ENCODE measurements around the gene ENTPD2.
"Not testable (repeated sequence)": the region's sequence is repeated elsewhere in the genome, so short reads cannot be mapped to it uniquely, and the experiment has no call there.

ENTPD2 gene

DNA sequence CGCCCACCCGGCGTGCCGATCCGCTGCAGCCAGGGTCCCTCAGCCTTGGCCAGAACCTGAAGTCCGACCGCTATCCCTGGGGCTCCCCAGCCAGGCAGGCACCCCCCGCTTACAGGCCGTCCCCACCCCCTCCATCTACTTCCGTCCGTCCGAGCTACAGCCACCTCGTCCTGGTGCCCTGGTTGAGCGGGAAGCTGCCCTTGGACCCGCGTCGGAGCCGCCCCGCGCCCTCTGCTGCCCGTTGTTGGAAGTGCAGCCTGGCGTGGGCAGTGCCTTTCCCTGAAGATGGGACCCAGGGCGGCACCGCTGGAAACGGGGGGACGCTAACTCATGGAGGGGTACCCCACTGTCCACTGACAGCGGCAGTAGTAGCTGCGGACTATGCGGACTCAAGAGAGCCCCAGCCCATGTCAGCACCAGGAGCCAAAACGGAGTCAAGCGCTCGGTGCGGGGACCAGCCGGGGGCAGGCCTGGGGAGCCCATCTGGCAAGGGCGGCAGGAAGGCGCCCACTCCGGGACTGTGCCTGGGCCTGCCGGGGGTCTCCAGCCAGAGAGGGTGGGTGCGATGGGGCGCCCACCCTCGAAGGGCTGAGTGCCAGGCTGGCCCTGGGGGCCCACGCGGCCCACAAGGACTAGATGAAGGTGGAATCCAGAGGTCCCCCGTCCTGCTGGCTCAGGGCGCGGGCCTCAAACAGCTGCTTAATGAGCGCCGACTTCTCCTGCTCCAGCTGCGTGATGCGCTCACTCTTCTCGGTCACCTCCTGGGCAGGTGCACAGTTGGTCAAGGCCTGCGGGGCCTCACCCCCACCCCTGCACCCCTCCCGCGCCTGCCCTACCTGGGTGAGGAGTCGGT, 10.4 kb upstream of the ENTPD2 start (continued):
- TF ChIP-seq ZNF2 (tag by site-specific recombination; IDR thresholded peaks at IDR 0.05) (peak; percentile 86; the same call in 1 of the 2 replicates), ZEB2 (tag by site-specific recombination; IDR thresholded peaks at IDR 0.05) (0 out of 2 replicates have a peak, but pooled peaks have one; percentile 32), ZBTB17 (tag by site-specific recombination; IDR thresholded peaks at IDR 0.05) (0 out of 2 replicates have a peak, but pooled peaks have one; percentile 22), ZNF366 (tag by site-specific recombination; conservative IDR thresholded peaks at IDR 0.05) (no peak), SP2 (tag by site-specific recombination; IDR thresholded peaks at IDR 0.05) (peak; percentile 41; the same call in 1 of the 2 replicates)
- TF ChIP-seq, protein P1, sequence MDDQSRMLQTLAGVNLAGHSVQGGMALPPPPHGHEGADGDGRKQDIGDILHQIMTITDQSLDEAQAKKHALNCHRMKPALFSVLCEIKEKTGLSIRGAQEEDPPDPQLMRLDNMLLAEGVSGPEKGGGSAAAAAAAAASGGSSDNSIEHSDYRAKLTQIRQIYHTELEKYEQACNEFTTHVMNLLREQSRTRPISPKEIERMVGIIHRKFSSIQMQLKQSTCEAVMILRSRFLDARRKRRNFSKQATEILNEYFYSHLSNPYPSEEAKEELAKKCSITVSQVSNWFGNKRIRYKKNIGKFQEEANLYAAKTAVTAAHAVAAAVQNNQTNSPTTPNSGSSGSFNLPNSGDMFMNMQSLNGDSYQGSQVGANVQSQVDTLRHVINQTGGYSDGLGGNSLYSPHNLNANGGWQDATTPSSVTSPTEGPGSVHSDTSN (CRISPR knock-in tag; IDR thresholded peaks at IDR 0.05), result peak; percentile 64; the same call in 1 of the 2 replicates
- TF ChIP-seq, protein P2, sequence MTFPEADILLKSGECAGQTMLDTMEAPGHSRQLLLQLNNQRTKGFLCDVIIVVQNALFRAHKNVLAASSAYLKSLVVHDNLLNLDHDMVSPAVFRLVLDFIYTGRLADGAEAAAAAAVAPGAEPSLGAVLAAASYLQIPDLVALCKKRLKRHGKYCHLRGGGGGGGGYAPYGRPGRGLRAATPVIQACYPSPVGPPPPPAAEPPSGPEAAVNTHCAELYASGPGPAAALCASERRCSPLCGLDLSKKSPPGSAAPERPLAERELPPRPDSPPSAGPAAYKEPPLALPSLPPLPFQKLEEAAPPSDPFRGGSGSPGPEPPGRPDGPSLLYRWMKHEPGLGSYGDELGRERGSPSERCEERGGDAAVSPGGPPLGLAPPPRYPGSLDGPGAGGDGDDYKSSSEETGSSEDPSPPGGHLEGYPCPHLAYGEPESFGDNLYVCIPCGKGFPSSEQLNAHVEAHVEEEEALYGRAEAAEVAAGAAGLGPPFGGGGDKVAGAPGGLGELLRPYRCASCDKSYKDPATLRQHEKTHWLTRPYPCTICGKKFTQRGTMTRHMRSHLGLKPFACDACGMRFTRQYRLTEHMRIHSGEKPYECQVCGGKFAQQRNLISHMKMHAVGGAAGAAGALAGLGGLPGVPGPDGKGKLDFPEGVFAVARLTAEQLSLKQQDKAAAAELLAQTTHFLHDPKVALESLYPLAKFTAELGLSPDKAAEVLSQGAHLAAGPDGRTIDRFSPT (tag by site-specific recombination; IDR thresholded peaks at IDR 0.05), result peak; percentile 85

DNA sequence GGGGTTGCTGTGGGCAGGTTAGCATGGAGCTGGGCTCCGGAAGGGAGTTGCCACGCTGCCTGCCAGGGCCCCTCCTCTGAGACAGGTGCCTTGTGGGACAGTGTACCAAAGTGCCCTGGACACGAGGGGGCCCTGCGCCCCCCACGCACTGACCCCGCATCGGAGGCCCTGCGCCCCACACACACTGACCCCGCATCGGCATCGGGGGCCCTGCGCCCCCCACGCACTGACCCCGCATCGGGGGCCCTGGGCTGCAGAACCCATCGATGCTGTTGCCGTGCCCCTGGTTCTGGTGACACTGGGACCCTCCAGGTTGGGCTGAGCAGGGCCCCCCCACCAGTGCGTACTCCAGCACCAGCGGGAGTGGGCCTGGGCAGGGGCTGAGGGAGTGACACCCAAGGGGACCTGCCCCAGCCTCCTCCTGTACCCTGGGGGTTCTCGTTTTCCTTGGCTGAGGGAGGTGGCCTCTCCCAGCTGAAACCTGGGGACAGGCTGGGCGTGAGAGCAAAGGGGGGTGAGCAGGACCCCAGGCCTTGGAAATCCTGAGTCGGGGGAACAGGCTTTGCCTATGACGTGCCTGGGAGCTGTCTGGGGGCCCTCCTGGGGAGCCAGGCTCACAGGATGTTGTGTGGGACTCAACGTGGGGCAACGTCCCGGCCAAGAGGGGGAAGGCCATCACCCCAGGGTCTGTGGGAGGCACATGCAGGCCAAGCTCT, 9.6 kb upstream of the ENTPD2 start:
- Histone ChIP-seq H3K36me3 (ENCODE audit: control insufficient read depth in 2 of 2, insufficient read depth in 1 of 2, low read length in 2 of 2) (peaks cover 0 to 17% of the 10 kb centered on the region in 2 experiments; a peak in 1 of 3 replicates), H3K27ac (ENCODE audit: extremely low read depth, low read depth, low read length) (no peak overlapping the region), H3K4me3 (ENCODE audit: low read depth, low read length) (no peak overlapping the region), H3K9me3 (ENCODE audit: control insufficient read depth, insufficient read depth, low read depth, low read length) (no peaks in the 10 kb centered on the region), H3K4me1 (ENCODE audit: control insufficient read depth, insufficient read depth, low read length) (no peaks in the 10 kb centered on the region)
- ChIA-PET POLR2A (interaction anchor here (1.2 to 1.5 kb wide), 7 partner anchors 14 to 263 kb away, joined by 3 to 9 read pairs (median 5); partner anchors contain the start of genes MAN1B1, NPDC1, TUBB4B and UAP1L1), CTCF (interaction anchor here (0.5 to 11.3 kb wide), 26 partner anchors 7 to 338 kb away, joined by 3 to 237 read pairs (median 4); partner anchors contain the start of genes ABCA2, ENTPD2, MAN1B1 and NPDC1)
- TF ChIP-seq GLIS1 (tag by site-specific recombination; IDR thresholded peaks at IDR 0.05) (peak; percentile 30; the same call in 1 of the 2 replicates), PRDM1 (tag by site-specific recombination; IDR thresholded peaks at IDR 0.05) (no peak)

DNA sequence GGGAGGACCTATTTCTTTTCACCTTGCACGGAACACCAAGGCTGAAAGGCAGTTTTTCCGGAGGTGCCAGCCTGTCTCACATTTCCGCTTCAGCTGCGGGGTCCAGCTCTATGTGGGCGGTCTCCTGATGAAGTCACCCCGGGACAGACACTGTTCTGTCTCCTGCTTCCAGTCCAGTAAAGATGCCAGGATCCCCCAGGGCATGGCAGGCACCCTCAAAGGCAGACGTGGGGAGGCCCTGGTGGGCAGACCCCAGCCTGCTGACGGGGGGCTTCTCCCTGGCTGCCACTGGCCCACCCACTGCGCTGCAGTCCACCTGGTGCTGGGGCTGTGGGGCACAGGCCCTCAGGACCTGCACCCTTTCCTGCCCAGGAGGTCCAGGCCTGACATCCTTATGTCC, 8.9 kb upstream of the ENTPD2 start:
- not testable (repeated sequence) for H3K4me3 ChIP-seq (ENCODE audit: low read depth, low read length); H3K4me1 ChIP-seq (ENCODE audit: control insufficient read depth, insufficient read depth, low read length); H3K27ac ChIP-seq (ENCODE audit: extremely low read depth, low read depth, low read length); H3K9me3 ChIP-seq (ENCODE audit: control insufficient read depth, insufficient read depth, low read depth, low read length)
- peaks cover 0 to 17% of the 10 kb centered on the region in 2 experiments; a peak in 1 of 3 replicates for H3K36me3 ChIP-seq (ENCODE audit: control insufficient read depth in 2 of 2, insufficient read depth in 1 of 2, low read length in 2 of 2)
- CTCF ChIA-PET, result interaction anchor here (0.6 to 11.3 kb wide), 6 partner anchors 6 to 297 kb away, joined by 3 to 237 read pairs (median 49); partner anchors contain the start of genes ABCA2, ENTPD2 and NPDC1
- POLR2A ChIA-PET, result interaction anchor here (1.4 kb wide), 2 partner anchors 15 to 263 kb away, joined by 3 read pairs; partner anchors contain the start of gene UAP1L1

DNA sequence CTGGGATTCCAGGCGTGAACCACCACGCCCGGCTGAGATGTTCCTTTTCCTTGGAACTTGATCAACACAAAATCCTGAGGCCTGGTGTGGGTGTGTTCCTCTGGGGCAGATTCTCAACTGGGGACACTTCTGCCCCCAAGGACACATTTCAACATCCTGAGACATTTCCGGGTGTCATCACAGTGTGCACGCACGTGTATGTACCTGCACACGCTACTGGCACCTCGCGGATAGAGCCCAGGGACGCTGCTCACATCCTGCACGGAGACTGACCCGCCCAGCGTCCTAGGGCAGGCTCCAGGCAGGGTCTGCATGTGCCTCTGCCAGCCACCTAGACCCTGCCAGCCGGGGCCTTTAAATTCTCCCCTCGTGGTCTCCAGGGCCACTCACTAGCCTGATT, 8.5 kb upstream of the ENTPD2 start:
- Histone ChIP-seq H3K4me1 (ENCODE audit: control insufficient read depth, insufficient read depth, low read length) (no peaks in the 10 kb centered on the region), H3K36me3 (ENCODE audit: control insufficient read depth in 2 of 2, insufficient read depth in 1 of 2, low read length in 2 of 2) (peaks cover 0 to 17% of the 10 kb centered on the region in 2 experiments; a peak in 1 of 3 replicates), H3K4me3 (ENCODE audit: low read depth, low read length) (no peak overlapping the region), H3K9me3 (ENCODE audit: control insufficient read depth, insufficient read depth, low read depth, low read length) (no peaks in the 10 kb centered on the region), H3K27ac (ENCODE audit: extremely low read depth, low read depth, low read length) (no peak overlapping the region)
- TF ChIP-seq TRIM28 (IDR thresholded peaks at IDR 0.05; ENCODE audit: borderline replicate concordance, low read length) (no peak), ZNF677 (tag by site-specific recombination; IDR thresholded peaks at IDR 0.05) (no peak)
- TF ChIP-seq, protein P1 (CRISPR knock-in tag; IDR thresholded peaks at IDR 0.05), result no peak
- CTCF ChIA-PET, result interaction anchor here (1.7 to 11.3 kb wide), 4 partner anchors 14 to 296 kb away, joined by 4 to 237 read pairs (median 49); partner anchors contain the start of genes ABCA2 and NPDC1
- POLR2A ChIA-PET, result no interaction called here
